HepG2 (cell line): ENCODE results near the gene CAMK1D. TPM values are rescaled to one million over a fixed set of nuclear protein-coding genes. Genes with fewer than 3 reads are reported as not detected.

Experiments used
- ATAC-seq: fragments of 200-7000 bp; cut with Tn5 transposase; 3 replicates; pipeline ENCODE4 v1.9.1; 2020; ENCODE audit warnings: mild to moderate bottlenecking, moderate library complexity
- BruUV-seq: library from RNA; stranded (reverse); fragments of 400-500 nt; replicated peaks from 2 replicates; lab custom pipeline; 2021; lab: Mats Ljungman, UMichigan
- CTCF ChIA-PET: fragments of 300-600 bp; formaldehyde crosslinking; extraction: SDS; loops from one replicate; lab custom pipeline; 2021; ENCODE audit warnings: low total read pairs, inconsistent platforms, low intra/inter-chr PET ratio; lab: Yijun Ruan, JAX
- POLR2A ChIA-PET: fragments of 350-600 bp; sonication (Branson Sonifier 250); formaldehyde crosslinking; loops from one replicate; lab custom pipeline; 2020; ENCODE audit warnings: antibody characterized with exemption, inconsistent platforms; lab: Yijun Ruan, JAX
- DNase-seq: peaks from one replicate; pipeline ENCODE4 v3.0.0-alpha.2; 2015; ENCODE audit warnings: low spot score
- FAIRE-seq: peaks from 3 replicates; lab custom pipeline; 2011; peaks lifted over from hg19 to GRCh38; lab: Jason Lieb, UNC
- H2AFZ ChIP-seq: one replicate; pipeline ENCODE4 v1.6.1; 2011; ENCODE audit warnings: low read length, inconsistent platforms
- H3K27ac ChIP-seq: fragments of 300-600 bp; 3 replicates; pipeline ENCODE4 v1.8.0; 2011; ENCODE audit warnings: mixed run types, mild to moderate bottlenecking, mixed read lengths, low read length, inconsistent platforms; ENCODE audit not compliant: insufficient read depth; ENCODE audit errors: extremely low read length
- H3K27me3 ChIP-seq, 2 experiments: fragments of 200-600 bp in 1 of 2; 2 replicates in 1 of 2; 3 replicates in 1 of 2; pipeline versions ENCODE4 v1.6.0 to v1.8.0; 2011; ENCODE audit warnings: low read length in 2 of 2, mild to moderate bottlenecking in 2 of 2, moderate library complexity in 2 of 2, inconsistent platforms in 1 of 2; ENCODE audit not compliant: insufficient read depth in 2 of 2, control insufficient read depth in 1 of 2
- H3K36me3 ChIP-seq, 2 experiments: fragments of 200-600 bp in 1 of 2; replicated peaks in 1 of 2; 2 replicates in 1 of 2; 3 replicates in 1 of 2; pipeline versions ENCODE4 v1.5.1 to v1.8.0; 2011; ENCODE audit warnings: low read length in 2 of 2, inconsistent platforms in 1 of 2; ENCODE audit not compliant: insufficient read depth in 2 of 2, control insufficient read depth in 1 of 2
- H3K4me1 ChIP-seq: 2 replicates; pipeline ENCODE4 v1.5.1; 2012; ENCODE audit warnings: low read length, inconsistent platforms; ENCODE audit not compliant: insufficient read depth
- H3K4me2 ChIP-seq: 2 replicates; pipeline ENCODE4 v1.6.0; 2011; ENCODE audit warnings: low read depth, low read length, inconsistent platforms
- H3K4me3 ChIP-seq, 3 experiments: fragments of 200-600 bp in 1 of 3; sonication (generic), shearing (Covaris generic) in 1 of 3; replicated peaks in 1 of 3; 2 replicates each; pipeline ENCODE4 v1.5.1; 2011 to 2016; ENCODE audit warnings: low read length in 3 of 3, inconsistent platforms in 2 of 3, low read depth in 2 of 3, mild to moderate bottlenecking in 2 of 3, control low read depth in 1 of 3, mixed read lengths in 1 of 3; ENCODE audit not compliant: insufficient read depth in 1 of 3
- H3K79me2 ChIP-seq: one replicate; pipeline ENCODE4 v1.6.1; 2011; ENCODE audit warnings: low read length, inconsistent platforms; ENCODE audit not compliant: insufficient read depth
- H3K9ac ChIP-seq: 2 replicates; pipeline ENCODE4 v1.6.0; 2011; ENCODE audit warnings: mild to moderate bottlenecking, low read depth, low read length, inconsistent platforms; ENCODE audit not compliant: insufficient read depth
- H3K9me3 ChIP-seq: 2 replicates; pipeline ENCODE4 v1.5.1; 2012; ENCODE audit warnings: mild to moderate bottlenecking, low read length
- H4K20me1 ChIP-seq: 2 replicates; pipeline ENCODE4 v1.6.0; 2011; ENCODE audit warnings: inconsistent platforms, mild to moderate bottlenecking, low read length, moderate library complexity; ENCODE audit not compliant: insufficient read depth
- ATF7-NPFF ChIP-seq: sonication (generic); formaldehyde crosslinking; IDR thresholded peaks from 2 replicates; pipeline ENCODE4 v1.8.1; 2023; ENCODE audit warnings: mild to moderate bottlenecking, low read depth, missing genetic modification reagents, moderate library complexity
- CEBPB ChIP-seq: IDR thresholded peaks from 2 replicates; pipeline ENCODE4 v1.6.1; 2011; ENCODE audit warnings: low read depth, low read length, improper control_type of control experiment, borderline replicate concordance
- GLI4 ChIP-seq: sonication (generic); formaldehyde crosslinking; IDR thresholded peaks from 2 replicates; pipeline ENCODE4 v1.5.1; 2020; ENCODE audit warnings: missing genetic modification reagents, mild to moderate bottlenecking, moderate library complexity, borderline replicate concordance
- KMT2A ChIP-seq: sonication (generic); formaldehyde crosslinking; IDR thresholded peaks from 2 replicates; pipeline ENCODE4 v1.4.0; 2020; ENCODE audit warnings: missing genetic modification reagents
- RBFOX2 ChIP-seq: fragments of 200-400 bp; formaldehyde crosslinking; IDR thresholded peaks from 2 replicates; pipeline ENCODE4 v1.6.1; 2017; ENCODE audit warnings: low read depth, mild to moderate bottlenecking, low read length
- ZFYVE20 ChIP-seq: sonication (generic); formaldehyde crosslinking; IDR thresholded peaks from 2 replicates; pipeline ENCODE4 v1.8.0; 2023; ENCODE audit warnings: low read depth, mild to moderate bottlenecking, moderate library complexity, missing genetic modification reagents, borderline replicate concordance
- ZNF10 ChIP-seq: sonication (generic); formaldehyde crosslinking; IDR thresholded peaks from 2 replicates; pipeline ENCODE4 v1.4.0; 2020; ENCODE audit warnings: mild to moderate bottlenecking, low read depth, missing genetic modification reagents, borderline replicate concordance
- ZNF546 ChIP-seq: sonication (generic); formaldehyde crosslinking; conservative IDR thresholded peaks from 2 replicates; pipeline ENCODE4 v1.8.1; 2023; ENCODE audit warnings: mild to moderate bottlenecking, missing genetic modification reagents
- ZNF746 ChIP-seq: sonication (generic); formaldehyde crosslinking; IDR thresholded peaks from 2 replicates; pipeline ENCODE4 v1.8.0; 2022; ENCODE audit warnings: mild to moderate bottlenecking, missing genetic modification reagents
- ZNF75D ChIP-seq: sonication (generic); formaldehyde crosslinking; IDR thresholded peaks from 2 replicates; pipeline ENCODE4 v1.8.1; 2023; ENCODE audit warnings: missing genetic modification reagents, mild to moderate bottlenecking, borderline replicate concordance
- ZNF761 ChIP-seq: sonication (generic); formaldehyde crosslinking; conservative IDR thresholded peaks from 2 replicates; pipeline ENCODE4 v1.4.0; 2020; ENCODE audit warnings: mild to moderate bottlenecking, missing genetic modification reagents
- ZNF839 ChIP-seq: sonication (generic); formaldehyde crosslinking; IDR thresholded peaks from 2 replicates; pipeline ENCODE4 v1.4.0; 2020; ENCODE audit warnings: missing genetic modification reagents, mild to moderate bottlenecking, borderline replicate concordance
- WGBS: methylation state at CpG from one replicate; pipeline ENCODE4 v1.1.6; 2017; ENCODE audit warnings: low lambda C conversion rate; 5-methylcytosine and 5-hydroxymethylcytosine counted together
- in situ Hi-C: cut with HindIII; loops from 2 replicates; pipeline ENCODE4 v1.10.0; 2017; ENCODE audit warnings: low pct_unique_long_range_greater_than_20kb; ENCODE audit not compliant: extremely low pct_ligation_motif_present
- intact Hi-C: fragments of 100-400 bp; cut with micrococcal nuclease; formaldehyde crosslinking; loops from one replicate; pipeline ENCODE4 v1.10.0; 2022; ENCODE audit not compliant: unreplicated experiment
- polyA plus RNA-seq, 8 experiments: library from polyadenylated mRNA; depleted of rRNA in 3 of 8; stranded (reverse) in 7 of 8; unstranded in 1 of 8; fragments of >200 nt; fragmentation: Illumina TruSeq in 4 of 8; extraction: Trizol in 4 of 8; gene quantifications; 2 replicates each; pipeline versions ENCODE4 v1.2.1 to v1.2.3, GENCODE V29; 2011 to 2016; ENCODE audit warnings: low read depth in 4 of 8, missing spikeins in 1 of 8, mixed read lengths in 1 of 8; ENCODE audit not compliant: insufficient read depth in 1 of 8
- total RNA-seq, 5 experiments: library from RNA; depleted of rRNA; stranded (reverse); fragments of >200 nt; fragmentation: Illumina TruSeq; extraction: Trizol; gene quantifications; 2 replicates each; pipeline ENCODE4 v1.2.3, GENCODE V29; 2016; ENCODE audit warnings: low read depth in 1 of 5

CAMK1D gene
- total and polyA plus RNA-seq, 2 of the 13 experiments (the other 11 are each of a cell fraction or from before 2014, with no cell fraction given), result under 0.01 TPM; not detected in 1

DNA sequence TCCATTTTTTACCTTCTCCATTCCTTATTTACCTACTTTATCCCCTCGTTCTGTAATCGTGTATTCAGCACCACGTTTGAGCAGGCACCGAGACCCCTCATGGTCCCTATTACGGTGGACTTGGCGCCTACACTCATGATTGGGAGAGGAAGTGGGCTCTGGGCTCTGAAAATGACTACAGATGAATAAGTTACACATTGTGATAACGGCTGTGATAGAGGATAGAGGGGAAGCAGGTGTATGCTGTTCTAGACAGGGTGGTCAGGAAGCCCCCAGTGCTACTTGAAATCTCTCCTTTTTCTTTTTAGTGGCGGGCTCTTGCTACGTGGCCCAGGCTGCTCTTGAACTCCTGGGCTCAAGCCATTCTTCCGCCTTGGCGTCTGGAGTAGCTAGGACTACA lies 59.8 kb downstream of the CAMK1D start:
- ChIA-PET CTCF (no interaction called here), POLR2A (no interaction called here)
- no peak overlapping the region for H3K9ac ChIP-seq
- no peaks in the 10 kb centered on the region for H4K20me1 ChIP-seq
- no peak overlapping the region for H3K27ac ChIP-seq
- DNase-seq, result no peak
- H3K9me3 ChIP-seq, result no peaks in the 10 kb centered on the region
- intact Hi-C loops (no loop called here), in situ Hi-C loops (no loop called here)
- WGBS, result 45% methylated on average over 11 of the region's 11 CpGs
- H3K79me2 ChIP-seq, result no peaks in the 10 kb centered on the region
- no peak overlapping the region for H2AFZ ChIP-seq
- BruUV-seq, result no TSS peak
- no peak overlapping the region for H3K4me3 ChIP-seq
- H3K4me1 ChIP-seq, result peaks cover 6% of the 10 kb centered on the region; the same call in 1 of the 2 replicates
- H3K36me3 ChIP-seq, result no peaks in the 10 kb centered on the region
- no peak overlapping the region for H3K4me2 ChIP-seq
- no peak for TF ChIP-seq ZNF746 (CRISPR knock-in tag)
- no peak for TF ChIP-seq ATF7-NPFF
- no peak for TF ChIP-seq ZNF546
- TF ChIP-seq ZNF761 (CRISPR knock-in tag), result no peak
- no peak for TF ChIP-seq RBFOX2
- no peak for TF ChIP-seq KMT2A (CRISPR knock-in tag)
- TF ChIP-seq ZNF839 (CRISPR knock-in tag), result no peak
- TF ChIP-seq ZNF75D (CRISPR knock-in tag), result no peak
- TF ChIP-seq ZNF10, result no peak
- no peak for TF ChIP-seq ZFYVE20 (CRISPR knock-in tag)
- TF ChIP-seq, all 625 proteins: peak for 0
- FAIRE-seq, result no peak
- peaks cover 0 to 12% of the 10 kb centered on the region in 2 experiments; a peak in 2 of 5 replicates for H3K27me3 ChIP-seq
- ATAC-seq, result no peak

DNA sequence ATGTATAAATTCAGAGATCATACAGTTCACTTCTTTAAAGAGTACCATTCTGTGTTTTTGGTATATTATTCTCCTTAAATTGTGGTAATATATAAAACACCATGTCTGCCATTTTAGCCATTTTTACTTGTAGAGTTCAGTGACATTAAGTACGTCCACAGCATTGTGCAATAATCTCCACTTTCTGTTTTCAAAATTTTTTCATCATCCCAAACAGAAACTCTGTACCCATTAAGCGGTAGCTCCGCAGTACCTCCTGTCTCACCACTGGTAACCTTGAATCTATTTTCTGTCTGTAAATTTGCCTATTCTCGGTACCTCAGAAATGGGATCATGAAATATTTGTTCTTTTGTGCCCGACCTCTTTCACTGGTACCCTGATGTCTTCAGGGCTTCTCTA lies 60.3 kb downstream of the CAMK1D start:
- WGBS, result 5% methylated on average over 5 of the region's 5 CpGs
- peaks cover 6% of the 10 kb centered on the region; the same call in 1 of the 2 replicates for H3K4me1 ChIP-seq
- H3K9me3 ChIP-seq, result no peaks in the 10 kb centered on the region
- no peak for FAIRE-seq
- in situ Hi-C loops (no loop called here), intact Hi-C loops (no loop called here)
- H2AFZ ChIP-seq, result no peak overlapping the region
- DNase-seq, result no peak
- TF ChIP-seq GLI4 (CRISPR knock-in tag) (no peak), CEBPB (0 out of 2 replicates have a peak, but pooled peaks have one; percentile 8)
- BruUV-seq, result no TSS peak
- ATAC-seq, result no peak
- ChIA-PET CTCF (no interaction called here), POLR2A (no interaction called here)
- no peak overlapping the region for H3K4me3 ChIP-seq
- no peak overlapping the region for H3K4me2 ChIP-seq
- no peak overlapping the region for H3K9ac ChIP-seq
- H3K79me2 ChIP-seq, result no peaks in the 10 kb centered on the region
- H3K36me3 ChIP-seq, result no peaks in the 10 kb centered on the region
- H3K27me3 ChIP-seq, result peaks cover 0 to 12% of the 10 kb centered on the region in 2 experiments; a peak in 2 of 5 replicates
- no peaks in the 10 kb centered on the region for H4K20me1 ChIP-seq
- H3K27ac ChIP-seq, result no peak overlapping the region
